HG02588 (cell line): ENCODE measurements around the gene PRELID2.
"Not testable (repeated sequence)": the region's sequence is repeated elsewhere in the genome, so short reads cannot be mapped to it uniquely, and the experiment has no call there.

Experiments
- ATAC-seq: cut with Tn5 transposase; IDR thresholded peaks from one replicate; pipeline ENCODE4 v1.9.1; 2021; ENCODE audit warnings: mild to moderate bottlenecking, moderate library complexity; ENCODE audit not compliant: unreplicated experiment

Gene PRELID2

DNA sequence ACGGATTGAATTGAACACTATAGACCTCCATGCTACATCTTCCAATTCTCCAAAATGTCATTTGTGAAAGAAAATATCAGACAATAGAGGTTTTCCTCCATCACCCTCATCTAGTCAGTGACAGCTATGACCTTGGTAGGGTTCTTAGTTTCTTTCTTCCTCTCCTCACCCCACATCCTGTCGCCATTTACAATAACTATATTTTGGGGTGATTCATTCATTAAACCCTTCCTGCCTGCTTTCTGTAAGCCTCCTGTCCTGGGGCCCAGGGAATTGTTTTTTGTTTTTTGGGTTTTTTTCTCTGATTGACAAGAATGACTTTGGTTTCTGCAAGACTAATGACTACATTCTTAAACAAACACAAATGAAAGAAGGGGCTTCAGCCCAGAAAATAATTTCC, 82.6 kb downstream of the PRELID2 start:
- no peak for ATAC-seq

- no peak for ATAC-seq
Measured at GRCh38 chr5:145750199-145750598, 84.9 kb downstream of the PRELID2 start.

DNA sequence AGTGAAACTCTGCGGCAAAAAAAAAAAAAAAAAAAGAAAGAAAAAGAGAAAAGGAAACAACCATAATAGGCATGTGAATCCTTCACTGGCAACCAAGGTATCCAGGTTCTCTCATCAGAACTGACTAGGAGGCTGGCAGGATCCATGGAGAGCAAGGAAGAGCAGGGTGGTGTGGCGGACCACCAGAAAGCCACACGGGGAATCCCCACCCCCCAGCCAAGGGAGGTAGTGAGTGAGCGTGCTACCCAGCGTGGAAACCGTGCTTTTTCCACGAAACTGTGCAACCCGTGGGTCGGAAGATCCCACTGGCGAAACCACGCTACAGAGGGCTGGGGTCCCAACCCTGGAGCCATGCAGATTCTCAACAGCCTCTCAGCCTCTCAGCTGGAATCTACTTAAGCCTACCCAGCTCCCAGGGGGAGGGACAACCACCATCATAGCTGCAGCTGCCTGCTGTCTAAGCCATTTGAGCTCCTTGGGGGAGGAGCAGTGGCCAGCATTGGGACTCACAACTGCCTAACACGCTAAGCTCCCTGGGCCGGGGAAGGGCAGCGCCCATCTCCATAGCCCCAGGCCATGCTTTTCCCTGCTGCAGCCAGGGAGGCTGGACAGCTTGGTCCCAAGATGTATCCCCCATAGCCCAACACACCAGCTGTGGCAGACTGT, 91.6 kb downstream of the PRELID2 start:
- no peak for ATAC-seq

GRCh38 chr5:145739843-145740242, 95.3 kb downstream of the PRELID2 start:
- no peak for ATAC-seq

- ATAC-seq: no peak
Measured at GRCh38 chr5:145738227-145738626, 96.9 kb downstream of the PRELID2 start.

GRCh38 chr5:145737578-145737977, 97.6 kb downstream of the PRELID2 start:
- ATAC-seq: no peak

GRCh38 chr5:145729956-145730355, 105.2 kb downstream of the PRELID2 start:
- ATAC-seq: not testable (repeated sequence)

DNA sequence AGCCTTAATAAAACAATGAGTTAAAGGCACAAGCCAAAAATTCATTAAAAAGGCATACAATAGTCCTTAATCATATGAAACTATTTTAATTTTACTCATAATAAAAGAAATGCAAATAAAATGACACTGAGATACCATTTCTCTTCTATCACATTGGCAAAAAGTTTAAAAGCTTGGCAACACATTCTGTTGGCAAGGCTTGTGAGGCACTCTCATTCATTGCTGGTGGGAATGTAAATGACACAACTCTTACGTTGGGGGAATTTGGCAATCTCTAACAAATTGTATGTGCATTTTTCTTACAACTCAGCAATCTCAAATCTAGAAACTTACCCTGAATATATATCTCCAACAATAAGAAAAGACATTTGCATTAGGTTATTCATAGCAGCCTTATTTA, 111.6 kb downstream of the PRELID2 start:
- ATAC-seq: no peak

- no peak for ATAC-seq
Measured at GRCh38 chr5:145718956-145719355, 116.2 kb downstream of the PRELID2 start.

DNA sequence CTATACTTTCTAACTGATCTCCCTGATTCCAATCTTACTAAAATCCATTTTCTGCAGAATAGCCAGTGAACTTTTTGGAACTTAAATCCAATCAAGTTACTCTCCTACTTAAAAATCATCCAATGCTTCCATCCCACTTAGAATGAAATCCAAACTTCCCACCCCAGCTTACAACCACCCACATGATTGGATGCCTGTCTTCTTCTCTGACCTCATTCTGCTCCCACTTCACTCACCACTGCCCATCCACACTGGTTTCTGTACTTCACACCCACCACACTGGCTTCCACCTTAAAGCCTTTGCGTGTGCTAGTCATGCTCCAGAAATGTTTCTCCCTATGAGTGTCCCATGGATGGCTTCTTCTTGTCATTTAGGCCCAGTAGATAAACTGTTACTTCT, 119.7 kb downstream of the PRELID2 start:
- ATAC-seq: no peak

GRCh38 chr5:145712245-145712644, 122.9 kb downstream of the PRELID2 start:
- ATAC-seq: no peak

DNA sequence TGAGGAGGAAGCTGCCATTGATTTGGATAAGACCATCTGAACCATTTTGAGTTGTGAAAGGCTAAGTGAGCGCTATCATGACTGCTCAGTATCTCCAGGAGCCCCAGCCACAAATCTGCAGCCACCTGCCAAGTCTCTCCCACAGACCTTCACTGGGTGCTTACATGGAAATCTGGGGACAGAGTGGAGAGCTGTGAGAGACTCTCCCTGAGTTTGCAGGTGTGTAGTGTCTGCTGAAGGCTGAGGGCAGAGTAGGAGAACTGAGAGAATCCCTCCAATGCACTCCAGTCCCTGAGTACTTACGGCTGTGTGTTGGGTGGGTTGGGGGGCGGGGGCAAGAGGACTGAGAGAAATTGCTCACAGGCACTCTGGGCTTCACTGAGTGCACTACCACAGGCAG, 123.7 kb downstream of the PRELID2 start:
- ATAC-seq: no peak
